WTC11 (cell line): Measurements from ENCODE around the gene PPP1R9A. TPM values are rescaled to one million over a fixed set of nuclear protein-coding genes. Genes with fewer than 3 reads are reported as not detected.

ENCODE experiments used
- ATAC-seq: fragments of 200-7000 bp; cut with Tn5 transposase; 2 replicates; pipeline ENCODE4 v1.10.0; 2021; ENCODE audit warnings: mild to moderate bottlenecking, moderate library complexity
- CTCF ChIA-PET: fragments of 300-600 bp; sonication (Branson Sonifier 250); formaldehyde crosslinking; loops from one replicate; lab custom pipeline; 2021; ENCODE audit warnings: antibody characterized with exemption; lab: Charles Lee
- POLR2A ChIA-PET: fragments of 350-600 bp; sonication (Branson Sonifier 250); formaldehyde crosslinking; loops from one replicate; lab custom pipeline; 2021; ENCODE audit warnings: antibody characterized with exemption; lab: Charles Lee
- DNase-seq: peaks from one replicate; pipeline ENCODE4 v3.0.0; 2021; ENCODE audit warnings: low spot score
- H3K27ac Mint-ChIP-seq: 2 replicates; pipeline ENCODE4 v1.8.0; 2021; ENCODE audit warnings: mixed read lengths
- H3K27me3 Mint-ChIP-seq: 2 replicates; pipeline ENCODE4 v1.8.0; 2021; ENCODE audit warnings: low read depth, mild to moderate bottlenecking, moderate library complexity, mixed read lengths
- H3K36me3 Mint-ChIP-seq: 2 replicates; pipeline ENCODE4 v1.8.0; 2021; ENCODE audit warnings: mixed read lengths
- H3K4me1 Mint-ChIP-seq: 2 replicates; pipeline ENCODE4 v1.8.0; 2022; ENCODE audit warnings: mixed read lengths
- H3K4me3 Mint-ChIP-seq: 2 replicates; pipeline ENCODE4 v1.8.0; 2021; ENCODE audit warnings: mild to moderate bottlenecking, moderate library complexity, mixed read lengths
- H3K9me3 Mint-ChIP-seq: 2 replicates; pipeline ENCODE4 v1.8.0; 2021; ENCODE audit warnings: mixed read lengths
- FOXK1 ChIP-seq: sonication (generic); formaldehyde crosslinking; IDR thresholded peaks from 2 replicates; pipeline ENCODE4 v1.8.0; 2022; ENCODE audit warnings: mild to moderate bottlenecking, moderate library complexity, missing genetic modification reagents
- GABPB1 ChIP-seq: sonication (generic); formaldehyde crosslinking; IDR thresholded peaks from 2 replicates; pipeline ENCODE4 v1.8.1; 2023; ENCODE audit warnings: mild to moderate bottlenecking, missing genetic modification reagents
- ZNF138 ChIP-seq: sonication (generic); formaldehyde crosslinking; conservative IDR thresholded peaks from 2 replicates; pipeline ENCODE4 v1.8.1; 2022; ENCODE audit warnings: mild to moderate bottlenecking, moderate library complexity, missing genetic modification reagents
- total RNA-seq: library from RNA; stranded (reverse); gene quantifications from 3 replicates; pipeline ENCODE4 v1.2.3, GENCODE V29; 2021
- TF ChIP-seq, protein P1 (sequence below): sonication (generic); formaldehyde crosslinking; IDR thresholded peaks from 2 replicates; pipeline ENCODE4 v1.8.1; 2022; ENCODE audit warnings: low read depth, mild to moderate bottlenecking, moderate library complexity, missing genetic modification reagents, borderline replicate concordance
- TF ChIP-seq, protein P2 (sequence below): sonication (generic); formaldehyde crosslinking; IDR thresholded peaks from 2 replicates; pipeline ENCODE4 v1.8.0; 2022; ENCODE audit warnings: mild to moderate bottlenecking, missing genetic modification reagents
- TF ChIP-seq, protein P3 (sequence below): fragments of 250-450 bp; sonication (Bioruptor Pico); conservative IDR thresholded peaks from 2 replicates; pipeline ENCODE4 v1.9.0; 2021; ENCODE audit warnings: mild to moderate bottlenecking
- TF ChIP-seq, protein P4 (sequence below): sonication (generic); formaldehyde crosslinking; IDR thresholded peaks from 2 replicates; pipeline ENCODE4 v1.8.0; 2023; ENCODE audit warnings: mild to moderate bottlenecking, missing genetic modification reagents
- TF ChIP-seq, protein P5 (sequence below): sonication (generic); formaldehyde crosslinking; IDR thresholded peaks from 2 replicates; pipeline ENCODE4 v1.8.0; 2023; ENCODE audit warnings: missing genetic modification reagents

The PPP1R9A gene
- total RNA-seq, 1 experiment from 2014 or later, result 16.8 TPM

DNA sequence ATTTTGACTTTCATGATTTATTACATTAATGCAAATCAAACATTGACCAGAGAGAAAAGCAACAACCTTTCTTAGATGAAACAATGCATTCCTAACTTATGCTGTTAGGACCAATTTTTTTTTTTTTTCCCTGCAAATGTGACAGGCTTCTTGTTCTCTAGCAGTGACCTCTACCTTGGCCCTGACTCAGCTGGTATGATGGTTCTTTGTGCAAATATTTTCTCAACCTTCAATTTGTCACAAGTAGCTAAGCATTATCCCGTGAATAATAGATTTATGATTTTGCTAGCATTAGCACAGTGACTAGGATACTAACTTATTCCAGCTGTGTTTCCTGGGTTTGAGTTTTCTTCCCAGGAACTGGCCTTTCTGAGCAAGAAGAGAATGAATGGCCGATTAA lies 64.9 kb downstream of the PPP1R9A start:
- Mint-ChIP-seq H3K27me3 (no peaks in the 10 kb centered on the region), H3K36me3 (no peaks in the 10 kb centered on the region), H3K9me3 (no peaks in the 10 kb centered on the region)
- TF ChIP-seq, protein P1, sequence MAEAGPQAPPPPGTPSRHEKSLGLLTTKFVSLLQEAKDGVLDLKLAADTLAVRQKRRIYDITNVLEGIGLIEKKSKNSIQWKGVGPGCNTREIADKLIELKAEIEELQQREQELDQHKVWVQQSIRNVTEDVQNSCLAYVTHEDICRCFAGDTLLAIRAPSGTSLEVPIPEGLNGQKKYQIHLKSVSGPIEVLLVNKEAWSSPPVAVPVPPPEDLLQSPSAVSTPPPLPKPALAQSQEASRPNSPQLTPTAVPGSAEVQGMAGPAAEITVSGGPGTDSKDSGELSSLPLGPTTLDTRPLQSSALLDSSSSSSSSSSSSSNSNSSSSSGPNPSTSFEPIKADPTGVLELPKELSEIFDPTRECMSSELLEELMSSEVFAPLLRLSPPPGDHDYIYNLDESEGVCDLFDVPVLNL (CRISPR knock-in tag), result no peak
- TF ChIP-seq GABPB1, result 0 out of 2 replicates have a peak, but pooled peaks have one; percentile 29
- TF ChIP-seq, all 79 proteins: peak for 1
- DNase-seq (no peak), ATAC-seq (no peak)
- Mint-ChIP-seq H3K4me1 (peaks cover 26% of the 10 kb centered on the region), H3K4me3 (no peak overlapping the region), H3K27ac (no peak overlapping the region)
- CTCF ChIA-PET, result no interaction called here
- POLR2A ChIA-PET, result no interaction called here

DNA sequence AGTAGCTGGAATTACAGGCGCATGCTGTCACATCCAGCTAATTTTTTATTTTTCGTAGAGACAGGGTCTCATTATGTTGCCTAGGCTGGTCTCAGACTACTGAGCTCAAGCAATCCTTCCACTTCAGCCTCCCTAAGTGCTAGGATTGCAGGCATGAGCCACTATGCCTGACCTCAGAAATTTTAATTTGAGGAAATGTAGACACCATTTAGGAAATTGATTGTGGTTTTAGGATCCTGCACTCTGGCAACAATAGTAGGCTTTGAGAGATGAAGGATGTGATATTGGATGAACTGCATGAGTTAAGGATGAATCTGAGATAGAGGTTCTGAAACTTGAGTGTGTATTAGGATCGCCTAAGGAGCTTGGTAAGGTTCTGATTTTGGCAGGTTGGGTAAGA lies 66.5 kb downstream of the PPP1R9A start:
- Mint-ChIP-seq H3K36me3 (no peaks in the 10 kb centered on the region), H3K4me3 (no peak overlapping the region)
- POLR2A ChIA-PET, result interaction anchor here (0.7 kb wide), 1 partner anchor 734 kb away, joined by 3 read pairs; no protein-coding TSS in a partner anchor

DNA sequence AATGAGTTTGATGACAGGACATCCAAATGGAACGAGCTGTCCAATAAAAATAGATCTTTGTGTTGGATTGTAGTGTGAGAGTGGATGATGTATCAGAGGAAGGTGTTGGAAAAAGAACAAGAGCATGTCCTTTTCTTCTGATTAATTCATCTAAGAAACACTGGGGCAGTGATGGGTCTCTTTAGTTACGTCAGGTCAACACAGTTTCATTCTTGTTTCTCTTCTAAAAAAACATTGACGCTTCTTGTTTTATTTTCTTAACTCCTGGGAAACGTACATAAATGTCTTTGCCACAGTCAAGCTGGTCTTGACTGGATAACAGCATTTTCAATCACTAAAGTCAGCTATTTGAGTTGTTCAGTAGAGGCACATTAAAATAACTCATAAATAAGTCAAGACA lies 67.0 kb downstream of the PPP1R9A start:
- Mint-ChIP-seq H3K27ac (no peak overlapping the region), H3K4me1 (peaks cover 15% of the 10 kb centered on the region), H3K9me3 (no peaks in the 10 kb centered on the region), H3K27me3 (no peaks in the 10 kb centered on the region), H3K36me3 (no peaks in the 10 kb centered on the region), H3K4me3 (no peak overlapping the region)
- CTCF ChIA-PET, result no interaction called here
- POLR2A ChIA-PET, result no interaction called here
- DNase-seq (no peak), ATAC-seq (no peak)
- TF ChIP-seq, protein P2, sequence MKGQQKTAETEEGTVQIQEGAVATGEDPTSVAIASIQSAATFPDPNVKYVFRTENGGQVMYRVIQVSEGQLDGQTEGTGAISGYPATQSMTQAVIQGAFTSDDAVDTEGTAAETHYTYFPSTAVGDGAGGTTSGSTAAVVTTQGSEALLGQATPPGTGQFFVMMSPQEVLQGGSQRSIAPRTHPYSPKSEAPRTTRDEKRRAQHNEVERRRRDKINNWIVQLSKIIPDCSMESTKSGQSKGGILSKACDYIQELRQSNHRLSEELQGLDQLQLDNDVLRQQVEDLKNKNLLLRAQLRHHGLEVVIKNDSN (CRISPR knock-in tag), result no peak
- TF ChIP-seq, protein P3, sequence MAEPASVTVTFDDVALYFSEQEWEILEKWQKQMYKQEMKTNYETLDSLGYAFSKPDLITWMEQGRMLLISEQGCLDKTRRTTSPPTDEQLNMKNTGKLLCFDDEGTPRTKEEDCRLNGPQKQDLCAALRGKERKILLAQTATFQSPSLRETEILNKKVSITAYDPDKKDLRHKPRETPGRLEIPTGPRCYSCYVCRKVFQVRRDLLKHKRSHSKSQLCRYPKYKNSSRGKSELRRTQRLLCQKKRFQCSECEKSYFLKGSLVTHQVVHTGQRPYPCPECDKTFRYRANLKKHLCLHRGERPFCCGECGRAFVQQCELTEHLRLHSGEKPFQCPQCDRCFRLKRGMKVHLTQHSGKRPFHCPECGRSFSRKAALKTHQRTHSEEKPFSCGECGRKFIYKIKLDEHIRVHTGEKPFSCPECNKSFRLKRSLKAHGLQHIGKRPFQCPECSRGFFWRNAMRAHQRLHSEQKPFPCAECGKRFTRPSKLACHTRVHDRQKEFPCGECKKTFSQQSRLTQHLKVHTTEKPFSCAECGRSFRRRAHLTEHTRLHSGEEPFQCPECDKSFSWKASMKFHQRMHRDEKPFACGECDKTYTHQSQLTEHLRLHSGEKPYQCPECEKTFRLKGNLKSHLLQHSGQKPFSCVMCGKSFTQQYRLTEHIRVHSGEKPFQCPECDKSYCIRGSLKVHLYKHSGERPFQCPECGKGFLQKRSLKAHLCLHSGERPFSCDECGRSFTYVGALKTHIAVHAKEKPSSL, result no peak
- TF ChIP-seq, protein P4, sequence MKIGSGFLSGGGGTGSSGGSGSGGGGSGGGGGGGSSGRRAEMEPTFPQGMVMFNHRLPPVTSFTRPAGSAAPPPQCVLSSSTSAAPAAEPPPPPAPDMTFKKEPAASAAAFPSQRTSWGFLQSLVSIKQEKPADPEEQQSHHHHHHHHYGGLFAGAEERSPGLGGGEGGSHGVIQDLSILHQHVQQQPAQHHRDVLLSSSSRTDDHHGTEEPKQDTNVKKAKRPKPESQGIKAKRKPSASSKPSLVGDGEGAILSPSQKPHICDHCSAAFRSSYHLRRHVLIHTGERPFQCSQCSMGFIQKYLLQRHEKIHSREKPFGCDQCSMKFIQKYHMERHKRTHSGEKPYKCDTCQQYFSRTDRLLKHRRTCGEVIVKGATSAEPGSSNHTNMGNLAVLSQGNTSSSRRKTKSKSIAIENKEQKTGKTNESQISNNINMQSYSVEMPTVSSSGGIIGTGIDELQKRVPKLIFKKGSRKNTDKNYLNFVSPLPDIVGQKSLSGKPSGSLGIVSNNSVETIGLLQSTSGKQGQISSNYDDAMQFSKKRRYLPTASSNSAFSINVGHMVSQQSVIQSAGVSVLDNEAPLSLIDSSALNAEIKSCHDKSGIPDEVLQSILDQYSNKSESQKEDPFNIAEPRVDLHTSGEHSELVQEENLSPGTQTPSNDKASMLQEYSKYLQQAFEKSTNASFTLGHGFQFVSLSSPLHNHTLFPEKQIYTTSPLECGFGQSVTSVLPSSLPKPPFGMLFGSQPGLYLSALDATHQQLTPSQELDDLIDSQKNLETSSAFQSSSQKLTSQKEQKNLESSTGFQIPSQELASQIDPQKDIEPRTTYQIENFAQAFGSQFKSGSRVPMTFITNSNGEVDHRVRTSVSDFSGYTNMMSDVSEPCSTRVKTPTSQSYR (CRISPR knock-in tag), result no peak
- TF ChIP-seq, protein P5, sequence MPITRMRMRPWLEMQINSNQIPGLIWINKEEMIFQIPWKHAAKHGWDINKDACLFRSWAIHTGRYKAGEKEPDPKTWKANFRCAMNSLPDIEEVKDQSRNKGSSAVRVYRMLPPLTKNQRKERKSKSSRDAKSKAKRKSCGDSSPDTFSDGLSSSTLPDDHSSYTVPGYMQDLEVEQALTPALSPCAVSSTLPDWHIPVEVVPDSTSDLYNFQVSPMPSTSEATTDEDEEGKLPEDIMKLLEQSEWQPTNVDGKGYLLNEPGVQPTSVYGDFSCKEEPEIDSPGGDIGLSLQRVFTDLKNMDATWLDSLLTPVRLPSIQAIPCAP (CRISPR knock-in tag), result no peak

More for the DNA sequence above, 66.5 kb downstream of the PPP1R9A start:
- H3K4me1 Mint-ChIP-seq, result peaks cover 21% of the 10 kb centered on the region
- CTCF ChIA-PET, result no interaction called here
- ATAC-seq (no peak), DNase-seq (no peak)
- no peak for TF ChIP-seq FOXK1
- TF ChIP-seq, all 79 proteins: peak for 0
- H3K27me3 Mint-ChIP-seq, result no peaks in the 10 kb centered on the region
- H3K27ac Mint-ChIP-seq, result no peak overlapping the region
- H3K9me3 Mint-ChIP-seq, result no peaks in the 10 kb centered on the region

DNA sequence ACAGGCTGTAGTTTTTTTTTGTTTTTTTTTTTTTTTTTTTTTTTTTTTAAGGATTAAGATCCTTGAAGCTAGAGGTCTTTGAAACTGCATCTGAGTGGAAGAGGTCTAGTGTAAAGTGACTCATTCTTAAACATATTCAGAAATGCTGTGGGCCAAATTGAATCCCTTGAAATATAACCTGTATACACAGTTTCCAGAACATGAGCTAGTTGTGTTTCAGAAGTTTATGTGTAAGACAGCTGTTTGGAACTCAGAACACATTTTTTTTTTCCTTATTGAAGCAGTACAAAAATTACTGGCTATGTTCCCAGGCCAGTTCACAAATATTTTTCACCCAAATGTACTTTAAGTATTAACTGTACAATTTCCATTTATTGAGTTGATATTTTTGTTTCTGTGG lies 67.9 kb downstream of the PPP1R9A start:
- no peaks in the 10 kb centered on the region for H3K36me3 Mint-ChIP-seq
- TF ChIP-seq ZNF138 (CRISPR knock-in tag), result no peak
- peaks cover 12% of the 10 kb centered on the region for H3K4me1 Mint-ChIP-seq
- ATAC-seq, result no peak
- H3K27ac Mint-ChIP-seq, result no peak overlapping the region
- POLR2A ChIA-PET, result no interaction called here
- no peaks in the 10 kb centered on the region for H3K9me3 Mint-ChIP-seq
- H3K4me3 Mint-ChIP-seq, result no peak overlapping the region
- DNase-seq, result no peak
- CTCF ChIA-PET, result interaction anchor here (0.7 kb wide), 1 partner anchor 818 kb away, joined by 4 read pairs; no protein-coding TSS in a partner anchor
- H3K27me3 Mint-ChIP-seq, result no peaks in the 10 kb centered on the region
